Transverse colon (tissue), 3 donors: ENCODE data around the gene MGAT5B.

ENCODE experiments used
- EP300 ChIP-seq: sonication (generic); formaldehyde crosslinking; IDR thresholded peaks from one replicate; pipeline ENCODE4 v1.6.1; 2017; ENCODE audit warnings: antibody characterized with exemption, low read depth
- POLR2A ChIP-seq: fragments of 450-650 bp; IDR thresholded peaks from one replicate; pipeline ENCODE4 v1.6.1; 2016; ENCODE audit warnings: antibody characterized with exemption, mild to moderate bottlenecking, moderate library complexity
- TF ChIP-seq, protein P1 (sequence below), 5 experiments: fragments of 200-600 bp in 3 of 5; fragments of 450-650 bp in 2 of 5; sonication (generic) in 3 of 5; IDR thresholded peaks; 1 replicate in 2 of 5; 2 replicates in 3 of 5; pipeline ENCODE4 v1.5.1; 2016 to 2017; ENCODE audit warnings: antibody characterized with exemption in 5 of 5, inconsistent platforms in 3 of 5, mild to moderate bottlenecking in 2 of 5, moderate library complexity in 1 of 5

- TF ChIP-seq EP300 (no peak), POLR2A (no peak)
- TF ChIP-seq, protein P1, sequence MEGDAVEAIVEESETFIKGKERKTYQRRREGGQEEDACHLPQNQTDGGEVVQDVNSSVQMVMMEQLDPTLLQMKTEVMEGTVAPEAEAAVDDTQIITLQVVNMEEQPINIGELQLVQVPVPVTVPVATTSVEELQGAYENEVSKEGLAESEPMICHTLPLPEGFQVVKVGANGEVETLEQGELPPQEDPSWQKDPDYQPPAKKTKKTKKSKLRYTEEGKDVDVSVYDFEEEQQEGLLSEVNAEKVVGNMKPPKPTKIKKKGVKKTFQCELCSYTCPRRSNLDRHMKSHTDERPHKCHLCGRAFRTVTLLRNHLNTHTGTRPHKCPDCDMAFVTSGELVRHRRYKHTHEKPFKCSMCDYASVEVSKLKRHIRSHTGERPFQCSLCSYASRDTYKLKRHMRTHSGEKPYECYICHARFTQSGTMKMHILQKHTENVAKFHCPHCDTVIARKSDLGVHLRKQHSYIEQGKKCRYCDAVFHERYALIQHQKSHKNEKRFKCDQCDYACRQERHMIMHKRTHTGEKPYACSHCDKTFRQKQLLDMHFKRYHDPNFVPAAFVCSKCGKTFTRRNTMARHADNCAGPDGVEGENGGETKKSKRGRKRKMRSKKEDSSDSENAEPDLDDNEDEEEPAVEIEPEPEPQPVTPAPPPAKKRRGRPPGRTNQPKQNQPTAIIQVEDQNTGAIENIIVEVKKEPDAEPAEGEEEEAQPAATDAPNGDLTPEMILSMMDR (IDR thresholded peaks at IDR 0.05), result no peak
Observed at GRCh38 chr17:76841776-76842405, 26.3 kb upstream of the MGAT5B start.
